Measurements from ENCODE around the gene MSTO1.
"Not testable (repeated sequence)": the region's sequence is repeated elsewhere in the genome, so short reads cannot be mapped to it uniquely, and the experiment has no call there.

GRCh38 chr1:155610257-155610647 lies 234 bp downstream of the MSTO1 start:
- TF ChIP-seq MAZ (IDR thresholded peaks at IDR 0.05; ENCODE audit: borderline replicate concordance, low read depth, low read length); CTCF (conservative IDR thresholded peaks at IDR 0.05; ENCODE audit: low read depth, low read length); RAD21 (IDR thresholded peaks at IDR 0.05; ENCODE audit: low read length); MAFK (IDR thresholded peaks at IDR 0.05; ENCODE audit: low read depth, low read length); POLR2A (IDR thresholded peaks at IDR 0.05; ENCODE audit: low read depth, low read length); RCOR1 (IDR thresholded peaks at IDR 0.05; ENCODE audit: insufficient replicate concordance, low read length); MXI1 (IDR thresholded peaks at IDR 0.05; ENCODE audit: borderline replicate concordance, low read depth, low read length); SMC3 (IDR thresholded peaks at IDR 0.05; ENCODE audit: low read depth, low read length); CEBPB (IDR thresholded peaks at IDR 0.05; ENCODE audit: low read depth, low read length); NFE2L2 (IDR thresholded peaks at IDR 0.05; ENCODE audit: low read depth, low read length); FOS (IDR thresholded peaks at IDR 0.05; ENCODE audit: low read depth, low read length); CHD1 (IDR thresholded peaks at IDR 0.05; ENCODE audit: low read depth, low read length): not testable (repeated sequence)
- TF ChIP-seq, protein P1, sequence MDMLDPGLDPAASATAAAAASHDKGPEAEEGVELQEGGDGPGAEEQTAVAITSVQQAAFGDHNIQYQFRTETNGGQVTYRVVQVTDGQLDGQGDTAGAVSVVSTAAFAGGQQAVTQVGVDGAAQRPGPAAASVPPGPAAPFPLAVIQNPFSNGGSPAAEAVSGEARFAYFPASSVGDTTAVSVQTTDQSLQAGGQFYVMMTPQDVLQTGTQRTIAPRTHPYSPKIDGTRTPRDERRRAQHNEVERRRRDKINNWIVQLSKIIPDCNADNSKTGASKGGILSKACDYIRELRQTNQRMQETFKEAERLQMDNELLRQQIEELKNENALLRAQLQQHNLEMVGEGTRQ (IDR thresholded peaks at IDR 0.05; ENCODE audit: low read depth, low read length): not testable (repeated sequence)

All from IMR-90 (cell line).